Caco-2 (cell line): ENCODE results near the gene LGALS4. TPM values are rescaled to one million over a fixed set of nuclear protein-coding genes. Genes with fewer than 3 reads are reported as not detected.

Source experiments
- BruUV-seq: library from RNA; stranded (reverse); fragments of 400-500 nt; replicated peaks from 2 replicates; lab custom pipeline; 2021; lab: Mats Ljungman, UMichigan
- CTCF ChIA-PET: fragments of 300-600 bp; sonication (Branson Sonifier 250); formaldehyde crosslinking; loops from one replicate; lab custom pipeline; 2022; ENCODE audit warnings: antibody characterized with exemption; lab: Charles Lee
- POLR2A ChIA-PET: fragments of 300-600 bp; sonication (Branson Sonifier 250); formaldehyde crosslinking; loops from one replicate; lab custom pipeline; 2022; ENCODE audit warnings: antibody characterized with exemption; lab: Charles Lee
- DNase-seq, 2 experiments: peaks; one replicate each; pipeline versions ENCODE4 v3.0.0 to v3.0.0-alpha.2; 2020 to 2022
- H3K27me3 ChIP-seq: replicated peaks from 2 replicates; pipeline ENCODE4 v1.6.0; 2011; ENCODE audit warnings: low read length; ENCODE audit not compliant: control insufficient read depth, insufficient read depth
- H3K36me3 ChIP-seq: 2 replicates; pipeline ENCODE4 v1.5.1; 2011; ENCODE audit warnings: low read length; ENCODE audit not compliant: control insufficient read depth, insufficient read depth
- H3K4me1 ChIP-seq: fragments of 250-450 bp; sonication (Bioruptor Pico); 2 replicates; pipeline ENCODE4 v1.5.1; 2020; ENCODE audit warnings: mild to moderate bottlenecking
- H3K4me3 ChIP-seq: 2 replicates; pipeline ENCODE4 v1.5.1; 2011; ENCODE audit warnings: low read depth, mild to moderate bottlenecking, control low read depth, low read length
- H3K9me3 ChIP-seq: fragments of 250-450 bp; sonication (Bioruptor Pico); 2 replicates; pipeline ENCODE4 v1.5.1; 2020; ENCODE audit warnings: mild to moderate bottlenecking, moderate library complexity
- H3K27ac Mint-ChIP-seq: one replicate; pipeline ENCODE4 v1.8.0; 2022; ENCODE audit warnings: mixed read lengths; ENCODE audit not compliant: unreplicated experiment
- H3K27me3 Mint-ChIP-seq: one replicate; pipeline ENCODE4 v1.8.0; 2022; ENCODE audit warnings: mixed read lengths; ENCODE audit not compliant: insufficient read depth, unreplicated experiment
- H3K36me3 Mint-ChIP-seq: one replicate; pipeline ENCODE4 v1.8.0; 2022; ENCODE audit warnings: mild to moderate bottlenecking, mixed read lengths; ENCODE audit not compliant: insufficient read depth, unreplicated experiment
- H3K4me1 Mint-ChIP-seq: one replicate; pipeline ENCODE4 v1.8.0; 2022; ENCODE audit warnings: low read depth, mixed read lengths; ENCODE audit not compliant: unreplicated experiment
- H3K4me3 Mint-ChIP-seq: one replicate; pipeline ENCODE4 v1.8.0; 2022; ENCODE audit warnings: mild to moderate bottlenecking, moderate library complexity, mixed read lengths; ENCODE audit not compliant: unreplicated experiment
- H3K9me3 Mint-ChIP-seq: one replicate; pipeline ENCODE4 v1.8.0; 2022; ENCODE audit warnings: mixed read lengths; ENCODE audit not compliant: unreplicated experiment
- CTCF ChIP-seq, 2 experiments: fragments of 200-600 bp in 1 of 2; IDR thresholded peaks; 1 replicate in 1 of 2; 2 replicates in 1 of 2; pipeline versions ENCODE4 v1.5.1 to v1.8.0; 2011 to 2022; ENCODE audit warnings: antibody characterized with exemption in 1 of 2, control low read depth in 1 of 2, inconsistent platforms in 1 of 2, low read depth in 1 of 2, low read length in 1 of 2, mild to moderate bottlenecking in 1 of 2, moderate library complexity in 1 of 2; ENCODE audit not compliant: insufficient read depth in 1 of 2, severe bottlenecking in 1 of 2, unreplicated experiment in 1 of 2
- intact Hi-C: fragments of 100-400 bp; cut with micrococcal nuclease; formaldehyde crosslinking; loops from one replicate; pipeline ENCODE4 v1.10.0; 2022; ENCODE audit not compliant: unreplicated experiment
- total RNA-seq: library from RNA; stranded (reverse); gene quantifications from 2 replicates; pipeline ENCODE4 v1.2.3, GENCODE V29; 2022

LGALS4 gene
- total RNA-seq, 1 experiment from 2014 or later, result 2.2 TPM

GRCh38 chr19:38769635-38770211 is 43.0 kb downstream of the LGALS4 start:
- Histone ChIP-seq H3K4me3 (no peak overlapping the region), H3K27me3 (no peaks in the 10 kb centered on the region), H3K9me3 (no peaks in the 10 kb centered on the region; the same call in 1 of the 2 replicates), H3K4me1 (no peaks in the 10 kb centered on the region), H3K36me3 (no peaks in the 10 kb centered on the region)
- intact Hi-C loops, result no loop called here
- TF ChIP-seq CTCF (IDR thresholded peaks at IDR 0.05; ENCODE audit: insufficient read depth in 1 of 2, low read depth in 1 of 2, low read length in 1 of 2, severe bottlenecking in 1 of 2, unreplicated experiment in 1 of 2), result no peak
- ChIA-PET POLR2A (no interaction called here), CTCF (interaction anchor here (0.6 kb wide), 1 partner anchor 44 kb away, joined by 3 read pairs; no protein-coding TSS in a partner anchor)
- no peaks in the 10 kb centered on the region for H3K4me1 Mint-ChIP-seq
- no peak overlapping the region for H3K27ac Mint-ChIP-seq
- H3K36me3 Mint-ChIP-seq, result no peaks in the 10 kb centered on the region
- H3K4me3 Mint-ChIP-seq, result no peak overlapping the region
- H3K27me3 Mint-ChIP-seq, result no peaks in the 10 kb centered on the region
- BruUV-seq, result no TSS peak
- no peaks in the 10 kb centered on the region for H3K9me3 Mint-ChIP-seq
- peak in 1 of 2 experiments; percentile 44 for DNase-seq

GRCh38 chr19:38766276-38767047 is 46.3 kb downstream of the LGALS4 start:
- ChIA-PET CTCF (no interaction called here), POLR2A (no interaction called here)
- DNase-seq, result no peak
- TF ChIP-seq CTCF (IDR thresholded peaks at IDR 0.05; ENCODE audit: insufficient read depth in 1 of 2, low read depth in 1 of 2, low read length in 1 of 2, severe bottlenecking in 1 of 2, unreplicated experiment in 1 of 2), result no peak
- Histone ChIP-seq H3K4me3 (no peak overlapping the region), H3K27me3 (no peaks in the 10 kb centered on the region), H3K36me3 (no peaks in the 10 kb centered on the region), H3K9me3 (no peaks in the 10 kb centered on the region; the same call in none of the 2 replicates), H3K4me1 (peaks cover 9% of the 10 kb centered on the region; the same call in 1 of the 2 replicates)
- Mint-ChIP-seq H3K4me3 (no peak overlapping the region), H3K4me1 (no peaks in the 10 kb centered on the region), H3K27ac (no peak overlapping the region), H3K36me3 (no peaks in the 10 kb centered on the region), H3K9me3 (no peaks in the 10 kb centered on the region), H3K27me3 (no peaks in the 10 kb centered on the region)
- BruUV-seq, result no TSS peak
- intact Hi-C loops, result no loop called here

- Histone ChIP-seq H3K9me3 (no peaks in the 10 kb centered on the region; the same call in none of the 2 replicates), H3K36me3 (no peaks in the 10 kb centered on the region), H3K4me3 (no peak overlapping the region), H3K27me3 (no peaks in the 10 kb centered on the region), H3K4me1 (peaks cover 9% of the 10 kb centered on the region; the same call in 1 of the 2 replicates)
- BruUV-seq, result no TSS peak
- CTCF ChIA-PET, result no interaction called here
- Mint-ChIP-seq H3K4me1 (peaks cover 4% of the 10 kb centered on the region), H3K27ac (no peak overlapping the region), H3K9me3 (no peaks in the 10 kb centered on the region), H3K4me3 (no peak overlapping the region), H3K27me3 (no peaks in the 10 kb centered on the region), H3K36me3 (no peaks in the 10 kb centered on the region)
- POLR2A ChIA-PET, result no interaction called here
- no peak for DNase-seq
- no peak for TF ChIP-seq CTCF (IDR thresholded peaks at IDR 0.05; ENCODE audit: insufficient read depth in 1 of 2, low read depth in 1 of 2, low read length in 1 of 2, severe bottlenecking in 1 of 2, unreplicated experiment in 1 of 2)
- intact Hi-C loops, result no loop called here
Observed at GRCh38 chr19:38765214-38765613, 47.5 kb downstream of the LGALS4 start.
